Astrocyte of the spinal cord (primary cell): Measurements from ENCODE around the gene ACO2.

Experiments
- DNase-seq: peaks from one replicate; pipeline ENCODE4 v3.0.0; 2011; ENCODE audit warnings: low read depth, low spot score
- H3K4me3 ChIP-seq: 2 replicates; pipeline ENCODE4 v1.5.1; 2011; ENCODE audit warnings: low read depth, mild to moderate bottlenecking, low read length, moderate library complexity
- CTCF ChIP-seq: IDR thresholded peaks from 2 replicates; pipeline ENCODE4 v1.5.1; 2012; ENCODE audit warnings: low read depth, mild to moderate bottlenecking, low read length, inconsistent platforms
- in situ Hi-C: cut with HindIII; loops from 2 replicates; pipeline ENCODE4 v1.10.0; 2017; ENCODE audit warnings: low sequenced_read_pairs

ACO2 gene

GRCh38 chr22:41513391-41513790, 44.5 kb downstream of the ACO2 start:
- DNase-seq: no peak
- in situ Hi-C loops: no loop called here
- H3K4me3 ChIP-seq: no peak overlapping the region
- no peak for TF ChIP-seq CTCF

GRCh38 chr22:41516462-41516861, 47.5 kb downstream of the ACO2 start:
- no peak for TF ChIP-seq CTCF
- no peak for DNase-seq
- H3K4me3 ChIP-seq: no peak overlapping the region
- in situ Hi-C loops: no loop called here

- in situ Hi-C loops: no loop called here
- DNase-seq: peak; percentile 43
- peak; percentile 88 for TF ChIP-seq CTCF
- no peak overlapping the region for H3K4me3 ChIP-seq
These were observed 48.5 kb downstream of the ACO2 start for GRCh38 chr22:41517172-41518047.

- no peak overlapping the region for H3K4me3 ChIP-seq
- no peak for TF ChIP-seq CTCF
- no peak for DNase-seq
- in situ Hi-C loops: no loop called here
These were observed 49.1 kb downstream of the ACO2 start for GRCh38 chr22:41518048-41518347.

- DNase-seq: no peak
These were observed 52.2 kb downstream of the ACO2 start for GRCh38 chr22:41521126-41521525.

GRCh38 chr22:41522813-41523212, 53.9 kb downstream of the ACO2 start:
- DNase-seq: no peak
- no peak overlapping the region for H3K4me3 ChIP-seq
- in situ Hi-C loops: no loop called here
- no peak for TF ChIP-seq CTCF

More at GRCh38 chr22:41521126-41521525, 52.2 kb downstream of the ACO2 start:
- no peak for TF ChIP-seq CTCF
- in situ Hi-C loops: no loop called here
- H3K4me3 ChIP-seq: no peak overlapping the region
